ENCODE measurements around the gene ZNF354C.

Gene ZNF354C

DNA sequence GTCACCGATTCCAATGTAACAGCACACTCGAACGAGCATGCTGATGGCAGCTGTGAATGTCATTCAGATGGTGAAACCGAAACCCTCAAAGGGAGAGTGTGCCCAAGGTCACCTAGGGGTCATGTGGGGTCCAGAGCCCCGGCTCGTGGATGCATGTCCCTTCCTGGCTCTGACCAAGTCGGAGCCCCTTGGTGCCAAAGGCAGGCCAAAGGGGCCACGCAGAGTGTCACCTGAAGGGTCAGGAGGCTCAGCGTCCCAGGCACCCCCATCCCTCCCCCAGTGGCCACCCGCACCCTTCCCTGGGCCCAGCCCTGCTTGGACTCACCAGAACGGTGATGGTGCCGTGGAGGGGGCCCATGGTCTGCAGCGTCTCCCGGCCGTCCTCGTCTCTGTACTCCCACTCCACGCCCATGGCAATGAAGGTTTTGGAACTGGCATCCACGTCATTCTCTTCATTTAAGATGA, 69.5 kb downstream of the ZNF354C start:
- H3K27ac ChIP-seq = no peak overlapping the region
- TF ChIP-seq, protein P1, sequence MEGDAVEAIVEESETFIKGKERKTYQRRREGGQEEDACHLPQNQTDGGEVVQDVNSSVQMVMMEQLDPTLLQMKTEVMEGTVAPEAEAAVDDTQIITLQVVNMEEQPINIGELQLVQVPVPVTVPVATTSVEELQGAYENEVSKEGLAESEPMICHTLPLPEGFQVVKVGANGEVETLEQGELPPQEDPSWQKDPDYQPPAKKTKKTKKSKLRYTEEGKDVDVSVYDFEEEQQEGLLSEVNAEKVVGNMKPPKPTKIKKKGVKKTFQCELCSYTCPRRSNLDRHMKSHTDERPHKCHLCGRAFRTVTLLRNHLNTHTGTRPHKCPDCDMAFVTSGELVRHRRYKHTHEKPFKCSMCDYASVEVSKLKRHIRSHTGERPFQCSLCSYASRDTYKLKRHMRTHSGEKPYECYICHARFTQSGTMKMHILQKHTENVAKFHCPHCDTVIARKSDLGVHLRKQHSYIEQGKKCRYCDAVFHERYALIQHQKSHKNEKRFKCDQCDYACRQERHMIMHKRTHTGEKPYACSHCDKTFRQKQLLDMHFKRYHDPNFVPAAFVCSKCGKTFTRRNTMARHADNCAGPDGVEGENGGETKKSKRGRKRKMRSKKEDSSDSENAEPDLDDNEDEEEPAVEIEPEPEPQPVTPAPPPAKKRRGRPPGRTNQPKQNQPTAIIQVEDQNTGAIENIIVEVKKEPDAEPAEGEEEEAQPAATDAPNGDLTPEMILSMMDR (conservative IDR thresholded peaks at IDR 0.05) = no peak

DNA sequence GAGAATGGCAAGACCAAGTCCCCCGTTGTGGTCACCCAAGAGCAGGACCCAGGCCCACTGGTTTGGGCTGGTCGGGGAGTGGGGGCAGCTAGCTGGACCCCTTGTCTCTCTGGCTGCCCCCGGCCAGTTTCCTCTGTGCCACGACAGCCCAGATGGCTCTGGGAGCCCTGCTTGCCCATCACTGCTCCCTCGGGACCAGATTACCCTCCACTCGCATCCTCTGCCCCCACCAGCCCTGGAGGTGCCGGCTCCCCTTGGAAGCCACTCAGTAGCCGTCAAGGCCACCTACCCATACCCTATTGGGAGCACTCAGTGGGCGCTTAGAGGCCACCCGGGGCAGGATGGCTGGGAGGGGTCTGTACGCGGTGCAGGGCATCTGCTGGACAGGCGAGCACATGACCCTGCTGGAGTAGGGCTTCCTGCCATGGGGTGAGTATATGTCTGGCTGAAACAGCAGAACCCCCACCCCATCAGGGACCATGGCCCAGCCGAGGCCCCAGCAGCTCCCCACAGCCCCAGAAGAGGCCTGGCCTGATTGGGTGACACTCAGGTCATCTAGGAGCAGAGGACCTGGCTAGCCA, 70.0 kb downstream of the ZNF354C start:
- no peak overlapping the region for H3K27ac ChIP-seq
- TF ChIP-seq, protein P1 (conservative IDR thresholded peaks at IDR 0.05) = no peak

DNA sequence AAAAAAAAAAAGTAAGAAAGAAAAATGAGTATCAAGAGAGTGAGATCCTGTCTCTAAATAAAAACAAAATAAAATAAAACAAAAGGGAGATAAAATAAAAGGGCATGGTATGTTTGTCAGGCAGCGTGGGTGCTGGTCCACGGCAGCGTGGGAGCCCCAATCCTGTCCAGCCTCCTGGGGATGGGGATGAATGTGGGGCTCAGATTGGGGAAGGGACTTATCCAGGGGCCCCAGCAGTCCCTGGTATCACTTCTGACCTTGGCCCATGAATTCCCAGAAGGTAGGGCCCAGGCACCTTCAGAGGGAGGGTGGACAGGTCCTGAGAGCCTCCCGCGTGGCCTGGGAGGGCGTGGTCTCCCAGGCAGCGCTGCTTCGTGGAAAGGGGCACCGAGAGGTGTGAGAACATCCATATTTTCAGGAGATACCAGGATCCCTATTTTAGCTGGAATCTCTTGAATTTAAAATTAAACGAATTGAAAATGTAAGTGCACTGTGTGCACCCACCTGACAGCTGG, 71.2 kb downstream of the ZNF354C start:
- H3K27ac ChIP-seq = no peak overlapping the region
- TF ChIP-seq, protein P1 (conservative IDR thresholded peaks at IDR 0.05) = no peak

DNA sequence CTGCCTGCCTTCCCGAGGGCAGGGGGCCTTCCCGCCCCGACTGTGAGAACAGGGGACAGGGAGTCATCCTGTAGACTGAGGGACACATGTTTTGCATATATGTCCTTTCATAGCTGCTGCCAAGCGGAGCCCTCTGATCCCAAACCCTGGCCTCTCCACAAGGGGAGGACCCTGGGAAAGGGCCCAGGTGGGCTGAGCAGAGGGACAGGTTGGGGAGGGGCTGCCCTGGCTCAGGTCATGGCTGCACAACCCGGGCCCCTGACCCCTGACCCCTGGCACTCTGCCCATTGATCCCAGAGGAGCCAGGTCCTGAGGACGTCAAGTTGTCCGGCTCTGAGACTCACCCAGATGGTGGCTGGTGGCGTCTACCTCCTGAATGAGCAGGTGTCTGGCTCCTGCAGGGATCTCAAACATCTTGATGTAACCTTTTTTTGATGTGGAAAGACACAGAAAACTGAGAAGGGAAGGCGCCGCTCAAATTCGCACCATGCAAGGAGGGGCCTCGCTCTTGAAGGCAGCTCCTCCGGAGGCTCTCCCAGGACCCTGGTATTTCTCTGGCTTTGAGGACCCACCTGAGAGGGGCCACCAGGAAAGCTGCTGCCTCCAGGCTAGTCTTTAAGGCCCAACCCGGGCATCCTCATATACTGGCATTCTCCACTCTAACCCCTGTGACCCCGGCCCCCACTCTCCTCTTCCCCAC, 71.9 kb downstream of the ZNF354C start:
- TF ChIP-seq, protein P1 (conservative IDR thresholded peaks at IDR 0.05) = no peak
- H3K27ac ChIP-seq = no peak overlapping the region

DNA sequence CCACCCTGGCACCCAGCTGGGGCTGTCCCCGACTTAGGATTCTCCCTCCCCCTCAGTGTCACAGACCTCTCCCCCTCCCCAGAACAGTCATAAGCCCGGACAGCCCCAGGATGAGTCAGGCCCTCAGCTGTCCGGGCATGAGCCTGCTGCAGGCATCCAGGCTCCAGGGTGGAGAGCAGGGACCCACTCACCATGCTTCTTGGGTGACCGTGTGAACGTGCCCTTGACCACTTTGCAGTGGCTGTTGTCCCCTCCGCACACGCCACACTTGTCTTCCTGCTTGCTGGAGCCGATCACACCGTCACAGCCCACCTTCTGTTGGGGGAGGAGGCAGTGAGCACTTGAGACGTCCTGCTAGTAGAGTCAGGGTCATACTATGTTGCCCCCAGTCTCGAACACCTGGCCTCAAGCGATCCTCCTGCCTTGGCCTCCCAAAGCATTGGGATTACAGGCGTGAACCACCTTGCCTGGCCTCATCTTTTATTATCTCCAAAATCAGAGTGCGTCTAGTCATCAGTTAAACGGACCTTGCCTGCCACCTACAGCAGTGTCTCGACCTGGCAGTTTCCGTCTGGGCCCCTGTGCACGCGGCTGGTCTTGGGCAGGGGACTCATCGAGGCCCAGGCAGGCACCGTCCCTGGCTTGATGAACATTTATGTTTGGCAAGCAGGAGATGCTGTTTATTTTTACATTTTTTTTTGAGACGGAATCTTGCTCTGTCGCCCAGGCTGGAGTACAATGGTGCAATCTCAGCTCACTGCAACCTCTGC, 72.6 kb downstream of the ZNF354C start:
- no peak overlapping the region for H3K27ac ChIP-seq
- TF ChIP-seq, protein P1 (conservative IDR thresholded peaks at IDR 0.05) = no peak

Data from VCaP (cell line).